Spleen (tissue), 7 donors: Measurements from ENCODE around the gene NPY5R.

Experiments
- POLR2A ChIP-seq, 3 donors: fragments of 450-650 bp; IDR thresholded peaks; one replicate each; pipeline ENCODE4 v1.5.1; 2017; ENCODE audit warnings: antibody characterized with exemption in 3 of 3, mild to moderate bottlenecking in 1 of 3
- POLR2AphosphoS5 ChIP-seq, 3 donors: sonication (generic); formaldehyde crosslinking; IDR thresholded peaks; one replicate each; pipeline ENCODE4 v1.5.1; 2017; ENCODE audit warnings: antibody characterized with exemption in 3 of 3
- TF ChIP-seq, protein P1 (sequence below), 11 experiments: fragments of 200-600 bp in 7 of 11; fragments of 450-650 bp in 4 of 11; sonication (generic) in 4 of 11; IDR thresholded peaks in 8 of 11; conservative IDR thresholded peaks in 3 of 11; 1 replicate in 7 of 11; 2 replicates in 4 of 11; pipeline versions ENCODE4 v1.4.0 to v1.8.0; 2016 to 2021; ENCODE audit warnings: antibody characterized with exemption in 11 of 11, inconsistent platforms in 4 of 11, mild to moderate bottlenecking in 1 of 11
- donor health status: DM: no; HTN: no; CAD: no; lungs with moderate emphysema.
- donor health status: DM: no; HTN: no; CAD: no.
- donor health status: DM: no; HTN: no; CAD: no.

DNA sequence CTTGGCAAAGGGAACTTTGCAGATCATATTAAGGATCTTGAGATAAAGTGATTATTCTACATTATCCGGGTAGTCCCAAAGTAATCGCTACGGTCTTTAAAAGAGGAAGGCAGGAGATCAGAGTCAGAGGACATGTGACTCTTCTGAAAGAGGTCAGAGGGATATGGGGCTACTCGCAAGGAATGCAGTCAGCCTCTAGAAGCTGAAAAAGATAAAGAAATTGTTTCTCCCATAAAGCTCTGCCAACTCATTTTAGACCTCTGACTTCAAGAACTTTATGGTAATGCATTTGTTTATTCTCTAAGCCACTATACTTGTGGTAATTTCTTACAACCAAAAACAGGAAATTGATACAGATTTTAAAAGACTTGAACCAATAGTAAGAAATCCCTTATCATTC, 48.6 kb downstream of the NPY5R start:
- no peak for TF ChIP-seq POLR2AphosphoS5 (IDR thresholded peaks at IDR 0.05)
- no peak for TF ChIP-seq POLR2A (IDR thresholded peaks at IDR 0.05)
- TF ChIP-seq, protein P1, sequence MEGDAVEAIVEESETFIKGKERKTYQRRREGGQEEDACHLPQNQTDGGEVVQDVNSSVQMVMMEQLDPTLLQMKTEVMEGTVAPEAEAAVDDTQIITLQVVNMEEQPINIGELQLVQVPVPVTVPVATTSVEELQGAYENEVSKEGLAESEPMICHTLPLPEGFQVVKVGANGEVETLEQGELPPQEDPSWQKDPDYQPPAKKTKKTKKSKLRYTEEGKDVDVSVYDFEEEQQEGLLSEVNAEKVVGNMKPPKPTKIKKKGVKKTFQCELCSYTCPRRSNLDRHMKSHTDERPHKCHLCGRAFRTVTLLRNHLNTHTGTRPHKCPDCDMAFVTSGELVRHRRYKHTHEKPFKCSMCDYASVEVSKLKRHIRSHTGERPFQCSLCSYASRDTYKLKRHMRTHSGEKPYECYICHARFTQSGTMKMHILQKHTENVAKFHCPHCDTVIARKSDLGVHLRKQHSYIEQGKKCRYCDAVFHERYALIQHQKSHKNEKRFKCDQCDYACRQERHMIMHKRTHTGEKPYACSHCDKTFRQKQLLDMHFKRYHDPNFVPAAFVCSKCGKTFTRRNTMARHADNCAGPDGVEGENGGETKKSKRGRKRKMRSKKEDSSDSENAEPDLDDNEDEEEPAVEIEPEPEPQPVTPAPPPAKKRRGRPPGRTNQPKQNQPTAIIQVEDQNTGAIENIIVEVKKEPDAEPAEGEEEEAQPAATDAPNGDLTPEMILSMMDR (IDR thresholded peaks at IDR 0.05 in 8 of 11, conservative IDR thresholded peaks at IDR 0.05 in 3 of 11), result no peak
